IPS-18c (cell line): ENCODE data around the gene KPTN.

Experiments
- H3K4me3 ChIP-seq: 2 replicates; pipeline ENCODE4 v1.7.0; 2013; ENCODE audit warnings: low read depth, mild to moderate bottlenecking, low read length, moderate library complexity; ENCODE audit not compliant: insufficient read depth
- H3K9me3 ChIP-seq: one replicate; pipeline ENCODE4 v1.6.1; 2013; ENCODE audit warnings: mild to moderate bottlenecking, low read length, moderate library complexity; ENCODE audit not compliant: control insufficient read depth, insufficient read depth

KPTN gene

GRCh38 chr19:47433121-47433520 is 50.9 kb downstream of the KPTN start:
- H3K9me3 ChIP-seq, result peaks cover 2% of the 10 kb centered on the region
- H3K4me3 ChIP-seq, result no peak overlapping the region

DNA sequence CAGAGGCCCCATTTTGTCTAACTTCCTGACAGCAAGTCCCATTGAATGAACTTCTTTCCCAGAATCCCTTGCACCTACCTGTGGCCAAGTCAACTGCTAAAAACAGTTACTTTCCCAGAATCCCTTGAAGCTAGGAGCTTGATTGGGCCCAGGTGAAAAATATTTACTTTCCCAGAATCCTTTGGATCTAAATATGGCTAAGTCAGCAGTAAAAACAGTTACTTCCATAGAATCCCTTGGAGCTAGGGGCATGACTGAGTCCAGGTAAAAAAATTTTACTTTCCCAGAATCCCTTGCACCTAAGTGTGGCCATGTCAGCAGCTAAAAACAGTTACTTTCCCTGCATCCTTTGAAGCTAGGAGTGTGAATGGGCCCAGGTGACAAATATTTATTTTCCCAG is 51.5 kb downstream of the KPTN start:
- Histone ChIP-seq H3K4me3 (no peak overlapping the region), H3K9me3 (peaks cover 2% of the 10 kb centered on the region)

- H3K4me3 ChIP-seq, result no peak overlapping the region
- H3K9me3 ChIP-seq, result peaks cover 2% of the 10 kb centered on the region
Measured at GRCh38 chr19:47432091-47432490, 51.9 kb downstream of the KPTN start.

GRCh38 chr19:47430041-47430802 is 53.8 kb downstream of the KPTN start:
- Histone ChIP-seq H3K4me3 (peak overlapping the region; percentile 44), H3K9me3 (peaks cover 2% of the 10 kb centered on the region)

DNA sequence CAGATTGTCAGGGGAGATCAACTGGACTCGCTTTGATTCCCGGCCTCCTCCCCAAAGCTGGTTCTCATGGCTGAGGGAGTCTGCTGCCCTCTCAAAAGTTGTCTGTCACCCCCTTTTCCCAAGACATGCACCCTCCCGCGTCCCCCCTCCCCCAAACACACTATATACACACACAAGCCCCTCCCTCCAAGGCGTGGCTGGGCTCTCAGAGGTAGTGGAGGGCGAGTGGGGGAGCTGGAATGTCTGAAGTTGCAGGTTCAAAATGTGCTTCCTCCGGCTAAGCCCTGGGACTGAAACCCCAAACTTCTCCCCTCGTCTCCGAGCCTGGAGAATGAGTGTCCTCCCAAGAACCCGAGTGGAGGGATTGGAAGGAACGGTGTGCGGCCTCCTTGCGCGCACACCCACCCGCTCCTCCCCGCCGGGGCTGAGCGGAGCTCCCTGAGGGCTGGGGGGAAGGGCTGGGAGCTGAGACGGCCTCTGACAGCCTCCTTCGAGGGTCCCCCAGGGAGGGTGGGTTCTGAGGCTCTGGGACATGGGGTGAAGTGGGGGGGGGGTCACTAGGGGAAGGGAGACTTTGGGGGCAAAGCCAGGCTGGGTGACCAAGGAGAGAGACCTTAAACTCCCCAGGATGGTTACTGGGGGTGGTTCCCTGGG is 54.8 kb downstream of the KPTN start:
- Histone ChIP-seq H3K4me3 (peak overlapping the region; percentile 44), H3K9me3 (no peaks in the 10 kb centered on the region)

DNA sequence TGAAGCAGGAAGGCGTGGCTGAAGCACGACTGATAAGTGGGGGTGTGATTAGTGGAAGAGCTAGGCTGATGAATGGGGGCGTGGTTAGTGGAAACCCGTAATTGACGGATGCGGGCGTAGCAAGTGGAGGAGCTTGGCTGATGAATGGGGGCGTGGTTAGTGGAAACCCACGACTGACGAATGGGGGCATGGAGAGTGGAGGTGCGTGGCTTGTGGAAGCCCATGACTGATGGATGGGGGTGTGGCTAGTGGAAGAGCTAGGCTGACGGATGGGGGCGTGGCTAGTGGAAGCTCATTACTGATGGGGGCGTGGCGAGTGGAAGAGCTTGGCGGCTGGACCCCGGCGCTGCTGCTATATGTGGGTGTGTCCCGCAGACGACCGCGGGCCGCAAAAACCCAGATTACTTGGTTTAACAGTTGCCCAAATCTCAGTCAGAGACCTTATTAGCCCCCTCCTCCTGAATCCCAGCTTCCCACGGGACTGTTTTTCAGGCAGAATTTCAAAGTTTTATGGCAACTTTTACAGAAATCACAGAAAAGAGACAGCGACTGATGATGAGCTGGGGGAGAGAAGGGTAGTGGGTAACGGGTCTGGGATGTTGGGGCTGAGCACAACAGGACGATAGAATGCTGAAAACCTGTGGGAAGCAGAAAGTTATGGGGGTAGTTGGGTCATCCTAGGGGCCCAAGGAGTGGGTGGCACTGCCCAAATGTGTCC is 55.7 kb downstream of the KPTN start:
- H3K4me3 ChIP-seq, result peak overlapping the region; percentile 26; the same call in 1 of the 2 replicates

GRCh38 chr19:47427241-47428176 is 56.5 kb downstream of the KPTN start:
- Histone ChIP-seq H3K9me3 (no peaks in the 10 kb centered on the region), H3K4me3 (peak overlapping the region; percentile 26; the same call in 1 of the 2 replicates)

More for the DNA sequence above, 55.7 kb downstream of the KPTN start:
- H3K9me3 ChIP-seq, result no peaks in the 10 kb centered on the region
